Activated T-helper 2 cell treated with anti-CD3 and anti-CD28 coated beads, Interferon-gamma antibody, Interleukin-2, Interleukin-4, amounts not matched to agents 10 μg/mL and 5 μg/mL and 100 μg/mL, durations not matched to agents 14 hours and 24 hours and 36 hours (primary cell): ENCODE measurements around the gene ELP4. TPM values are rescaled to one million over a fixed set of nuclear protein-coding genes. Genes with fewer than 3 reads are reported as not detected.
"Not testable (repeated sequence)": the region's sequence is repeated elsewhere in the genome, so short reads cannot be mapped to it uniquely, and the experiment has no call there.

Experiments
- DNase-seq: peaks from one replicate; pipeline ENCODE4 v3.0.0; 2021; ENCODE audit warnings: low spot score
- H3K27ac Mint-ChIP-seq: one replicate; pipeline ENCODE4 v1.8.0; 2021; ENCODE audit warnings: mixed read lengths
- H3K27me3 Mint-ChIP-seq: one replicate; pipeline ENCODE4 v1.8.0; 2021; ENCODE audit warnings: low read depth, mixed read lengths
- H3K36me3 Mint-ChIP-seq: one replicate; pipeline ENCODE4 v1.8.0; 2021; ENCODE audit warnings: low read depth, mixed read lengths
- H3K4me1 Mint-ChIP-seq: one replicate; pipeline ENCODE4 v1.8.0; 2021; ENCODE audit warnings: low read depth, mixed read lengths
- H3K4me3 Mint-ChIP-seq: one replicate; pipeline ENCODE4 v1.8.0; 2021; ENCODE audit warnings: low read depth, mild to moderate bottlenecking, moderate library complexity, mixed read lengths
- H3K9me3 Mint-ChIP-seq: one replicate; pipeline ENCODE4 v1.8.0; 2021; ENCODE audit warnings: mixed read lengths
- intact Hi-C: fragments of 100-400 bp; cut with micrococcal nuclease; formaldehyde crosslinking; loops from one replicate; pipeline ENCODE4 v1.15.1; 2023
- total RNA-seq: library from RNA; stranded (reverse); gene quantifications from 2 replicates; pipeline ENCODE4 v1.2.3, GENCODE V29; 2022

The ELP4 gene
- total RNA-seq, 1 donor from 2014 or later, result 18.6 TPM

DNA sequence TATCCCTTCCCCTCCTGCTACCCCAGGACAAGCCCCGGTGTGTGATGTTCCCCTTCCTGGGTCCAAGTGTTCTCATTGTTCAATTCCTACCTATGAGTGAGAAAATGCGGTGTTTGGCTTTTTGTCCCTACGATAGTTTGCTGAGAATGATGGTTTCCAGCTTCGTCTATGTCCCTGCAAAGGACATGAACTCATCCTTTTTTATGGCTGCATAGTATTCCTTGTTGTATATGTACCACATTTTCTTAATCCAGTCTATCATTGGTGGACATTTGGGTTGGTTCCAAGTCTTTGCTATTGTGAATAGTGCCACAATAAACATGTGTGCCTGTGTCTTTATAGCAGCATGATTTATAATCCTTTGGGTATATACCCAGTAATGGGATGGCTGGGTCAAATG is 55.0 kb downstream of the ELP4 start:
- H3K9me3 Mint-ChIP-seq, intact Hi-C loops: not testable (repeated sequence)

DNA sequence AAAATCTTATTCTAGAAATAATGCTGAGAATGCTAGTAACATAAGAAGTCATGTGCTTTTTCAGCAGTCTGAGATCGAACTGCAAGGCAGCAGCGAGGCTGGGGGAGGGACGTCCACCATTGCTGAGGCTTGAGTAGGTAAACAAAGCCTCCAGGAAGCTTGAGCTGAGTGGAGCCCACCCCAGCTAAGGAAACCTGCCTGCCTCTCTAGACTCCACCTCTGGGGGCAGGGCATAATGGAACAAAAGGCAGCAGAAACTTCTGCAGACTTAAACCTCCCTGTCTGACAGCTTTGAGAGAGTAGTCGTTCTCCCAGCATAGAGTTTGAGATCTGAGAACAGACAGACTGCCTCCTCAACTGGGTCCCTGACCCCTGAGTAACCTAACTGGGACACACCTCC is 64.6 kb downstream of the ELP4 start:
- H3K27me3 Mint-ChIP-seq, H3K4me1 Mint-ChIP-seq, intact Hi-C loops, H3K27ac Mint-ChIP-seq, DNase-seq, H3K36me3 Mint-ChIP-seq, H3K4me3 Mint-ChIP-seq: not testable (repeated sequence)
- peaks cover 33% of the 10 kb centered on the region for H3K9me3 Mint-ChIP-seq

More for the DNA sequence above, 55.0 kb downstream of the ELP4 start:
- not testable (repeated sequence) for H3K36me3 Mint-ChIP-seq, H3K4me1 Mint-ChIP-seq, H3K27ac Mint-ChIP-seq, H3K27me3 Mint-ChIP-seq, DNase-seq, H3K4me3 Mint-ChIP-seq

DNA sequence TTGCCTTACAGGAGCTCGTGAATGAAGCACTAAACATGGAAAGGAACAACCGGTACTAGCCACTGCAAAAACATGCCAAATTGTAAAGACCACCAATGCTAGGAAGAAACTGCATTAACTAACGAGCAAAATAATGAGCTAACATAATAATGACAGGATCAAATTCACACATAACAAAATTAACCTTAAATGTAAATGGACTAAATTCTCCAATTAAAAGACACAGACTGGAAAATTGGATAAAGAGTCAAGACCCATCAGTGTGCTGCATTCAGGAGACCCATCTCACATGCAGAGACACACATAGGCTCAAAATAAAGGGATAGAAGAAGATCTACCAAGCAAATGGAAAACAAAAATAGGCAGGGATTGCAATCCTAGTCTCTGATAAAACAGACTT is 66.2 kb downstream of the ELP4 start:
- H3K4me1 Mint-ChIP-seq, intact Hi-C loops, H3K36me3 Mint-ChIP-seq, H3K27me3 Mint-ChIP-seq, H3K4me3 Mint-ChIP-seq, H3K27ac Mint-ChIP-seq, DNase-seq: not testable (repeated sequence)
- H3K9me3 Mint-ChIP-seq, result peaks cover 24% of the 10 kb centered on the region

DNA sequence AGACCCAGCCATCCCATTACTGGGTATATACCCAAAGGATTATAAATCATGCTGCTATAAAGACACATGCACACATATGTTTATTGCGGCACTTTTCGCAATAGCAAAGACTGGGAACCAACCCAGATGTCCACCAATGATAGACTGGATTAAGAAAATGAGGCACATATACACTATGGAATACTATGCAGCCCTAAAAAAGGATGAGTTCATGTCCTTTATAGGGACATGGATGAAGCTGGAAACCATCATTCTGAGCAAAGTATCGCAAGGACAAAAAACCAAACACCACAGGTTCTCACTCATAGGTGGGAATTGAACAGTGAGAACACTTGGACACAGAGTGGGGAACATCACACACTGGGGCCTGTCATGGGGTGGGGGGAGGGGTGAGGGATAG is 69.8 kb downstream of the ELP4 start:
- H3K27me3 Mint-ChIP-seq, H3K4me1 Mint-ChIP-seq, H3K27ac Mint-ChIP-seq, intact Hi-C loops, DNase-seq, H3K36me3 Mint-ChIP-seq, H3K4me3 Mint-ChIP-seq: not testable (repeated sequence)
- H3K9me3 Mint-ChIP-seq, result peaks cover 24% of the 10 kb centered on the region

DNA sequence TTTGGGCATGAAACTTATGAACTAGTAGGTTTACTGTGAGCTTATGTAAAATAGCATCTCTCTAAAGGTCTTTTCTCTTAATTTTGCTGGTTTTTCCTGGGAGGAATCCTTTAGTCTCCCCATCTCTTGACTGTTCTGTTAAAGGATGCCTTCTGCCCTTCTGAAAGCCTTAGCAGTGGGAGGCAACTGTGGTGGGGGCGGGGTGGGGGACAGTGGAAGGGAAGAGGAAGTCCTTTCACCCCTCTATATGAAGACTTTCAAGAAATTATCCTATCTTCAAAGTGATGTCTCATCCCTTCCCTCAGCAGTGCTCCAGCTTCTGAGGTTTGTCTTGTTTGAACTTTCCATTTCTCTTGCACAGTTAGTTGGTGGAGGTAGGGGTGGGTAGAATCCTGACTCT is 73.1 kb downstream of the ELP4 start:
- no peaks in the 10 kb centered on the region for H3K27me3 Mint-ChIP-seq

DNA sequence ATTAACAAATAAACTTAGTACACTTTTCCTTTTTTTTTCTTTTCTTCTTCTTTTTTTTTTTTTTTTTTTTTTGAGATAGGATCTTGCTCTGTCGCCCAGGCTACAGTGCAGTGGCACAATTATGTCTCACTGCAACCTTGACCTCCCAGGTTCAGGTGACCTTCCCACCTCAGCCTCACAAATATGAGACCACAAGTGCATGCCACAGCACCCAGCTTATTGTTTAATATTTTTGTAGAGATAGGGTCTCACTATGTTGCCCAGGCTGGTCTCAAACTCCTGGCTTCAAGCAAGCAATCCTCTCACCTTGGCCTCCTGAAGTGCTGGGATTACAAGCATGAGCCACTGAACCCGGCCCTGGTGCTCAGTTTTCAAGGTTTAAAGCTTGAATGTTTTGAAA is 88.9 kb downstream of the ELP4 start:
- Mint-ChIP-seq H3K4me1 (no peaks in the 10 kb centered on the region), H3K4me3 (no peak overlapping the region), H3K27ac (no peak overlapping the region)

More for the DNA sequence above, 73.1 kb downstream of the ELP4 start:
- H3K4me3 Mint-ChIP-seq, result no peak overlapping the region
- intact Hi-C loops, result no loop called here
- H3K4me1 Mint-ChIP-seq, result no peaks in the 10 kb centered on the region
- no peaks in the 10 kb centered on the region for H3K36me3 Mint-ChIP-seq
- no peaks in the 10 kb centered on the region for H3K9me3 Mint-ChIP-seq
- no peak for DNase-seq
- no peak overlapping the region for H3K27ac Mint-ChIP-seq

DNA sequence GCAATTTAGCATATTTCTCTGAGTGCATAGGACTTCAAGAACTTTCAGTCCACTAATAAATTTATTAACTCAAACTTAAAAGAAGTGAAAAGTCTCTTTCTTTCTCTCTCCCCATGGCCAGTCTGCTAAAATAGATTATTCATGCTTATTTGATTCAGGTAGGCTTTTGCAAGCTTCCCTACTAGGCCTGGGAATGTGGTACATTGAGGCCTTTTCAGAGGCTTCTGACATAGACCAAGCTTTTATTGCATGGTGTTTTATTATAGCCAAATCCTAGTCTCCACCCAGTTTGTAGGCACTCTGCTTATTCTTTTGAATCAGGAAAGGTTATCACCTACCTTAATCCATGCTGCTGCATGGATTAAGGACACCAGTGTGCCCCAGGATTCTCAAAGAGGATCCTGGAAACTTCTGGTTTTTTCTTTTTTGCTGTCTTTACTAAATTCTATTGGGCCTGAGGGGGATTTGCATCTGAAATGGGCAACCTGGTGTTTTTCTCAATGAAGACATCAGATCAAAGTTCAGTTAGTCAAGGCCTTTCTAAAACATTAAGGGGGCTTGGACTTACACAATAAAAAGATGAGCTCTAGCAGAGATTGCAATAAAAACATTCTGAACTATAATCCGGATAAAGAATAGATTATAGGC is 92.2 kb downstream of the ELP4 start:
- Mint-ChIP-seq H3K4me1 (no peaks in the 10 kb centered on the region), H3K27me3 (no peaks in the 10 kb centered on the region), H3K4me3 (no peak overlapping the region), H3K27ac (no peak overlapping the region), H3K9me3 (no peaks in the 10 kb centered on the region), H3K36me3 (no peaks in the 10 kb centered on the region)
- intact Hi-C loops, result no loop called here
- DNase-seq, result no peak

More for the DNA sequence above, 88.9 kb downstream of the ELP4 start:
- H3K27me3 Mint-ChIP-seq, result no peaks in the 10 kb centered on the region
- no peak for DNase-seq
- H3K36me3 Mint-ChIP-seq, result no peaks in the 10 kb centered on the region
- H3K9me3 Mint-ChIP-seq, result no peaks in the 10 kb centered on the region
- intact Hi-C loops, result no loop called here

DNA sequence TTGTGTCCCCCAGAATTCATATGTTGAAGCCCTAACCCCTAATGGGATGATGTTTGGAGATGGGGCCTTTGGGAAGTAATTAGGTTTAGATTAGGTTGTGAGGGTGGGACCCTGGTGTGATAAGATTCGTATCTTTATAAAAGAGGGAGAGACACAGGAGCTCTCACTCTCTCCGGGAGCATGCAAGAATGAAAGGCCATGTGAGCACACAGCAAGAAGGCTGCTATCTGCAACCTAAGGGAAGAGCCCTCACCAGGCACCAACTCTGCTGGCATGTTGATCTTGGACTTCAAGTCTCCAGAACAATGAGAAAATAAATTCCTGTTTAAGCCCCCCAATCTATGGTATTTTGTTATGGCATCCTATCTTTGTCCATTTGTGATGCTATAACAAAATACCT is 97.3 kb downstream of the ELP4 start:
- Mint-ChIP-seq H3K4me1 (no peaks in the 10 kb centered on the region), H3K27ac (no peak overlapping the region), H3K9me3 (no peaks in the 10 kb centered on the region), H3K36me3 (no peaks in the 10 kb centered on the region), H3K4me3 (no peak overlapping the region), H3K27me3 (no peaks in the 10 kb centered on the region)
- intact Hi-C loops, result no loop called here
- no peak for DNase-seq

DNA sequence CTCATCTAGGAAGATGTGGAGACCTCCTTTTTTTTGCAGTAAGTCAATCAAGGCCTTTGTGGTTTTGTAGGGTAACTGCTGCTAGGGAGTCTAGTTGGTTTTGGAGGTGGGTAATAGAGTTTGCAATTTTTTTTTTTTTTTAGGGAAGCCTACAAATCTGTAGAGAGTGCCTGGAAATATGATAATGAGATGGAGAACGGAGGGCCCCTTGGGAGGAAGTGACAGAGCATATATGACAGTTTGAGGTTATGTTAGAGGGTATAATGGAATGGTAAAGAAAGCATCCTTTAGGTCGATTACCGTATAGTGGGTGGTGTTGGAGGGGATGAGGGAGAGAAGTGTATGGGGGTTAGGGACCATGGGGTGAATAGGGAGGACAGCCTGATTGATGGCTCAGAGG is 98.3 kb downstream of the ELP4 start:
- intact Hi-C loops, result no loop called here
- H3K27me3 Mint-ChIP-seq, result no peaks in the 10 kb centered on the region
- no peaks in the 10 kb centered on the region for H3K36me3 Mint-ChIP-seq
- no peaks in the 10 kb centered on the region for H3K9me3 Mint-ChIP-seq
- no peak overlapping the region for H3K27ac Mint-ChIP-seq
- no peak overlapping the region for H3K4me3 Mint-ChIP-seq
- no peak for DNase-seq
- no peaks in the 10 kb centered on the region for H3K4me1 Mint-ChIP-seq

DNA sequence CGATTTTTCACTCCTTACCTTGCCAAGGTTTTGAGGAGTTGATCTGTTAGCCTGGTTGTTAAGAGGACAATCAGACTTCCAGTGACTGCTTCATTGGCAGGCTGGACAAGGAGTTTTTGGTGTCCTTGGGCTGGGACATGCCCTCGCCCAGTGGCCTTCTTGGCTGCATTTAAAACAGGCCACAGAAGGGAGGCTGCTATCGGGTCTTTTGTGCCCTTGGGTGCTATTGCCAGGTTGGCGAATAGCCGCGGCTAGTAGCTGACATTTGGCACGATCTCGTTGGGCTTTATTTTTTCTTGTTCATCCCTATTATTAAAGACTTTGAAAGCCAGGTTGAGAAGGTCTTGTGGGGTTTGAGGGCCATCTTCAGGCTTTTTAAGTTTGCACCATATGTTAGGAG is 99.4 kb downstream of the ELP4 start:
- DNase-seq, result no peak
- intact Hi-C loops, result no loop called here
- no peaks in the 10 kb centered on the region for H3K9me3 Mint-ChIP-seq
- H3K4me3 Mint-ChIP-seq, result no peak overlapping the region
- no peaks in the 10 kb centered on the region for H3K36me3 Mint-ChIP-seq
- H3K4me1 Mint-ChIP-seq, result no peaks in the 10 kb centered on the region
- no peak overlapping the region for H3K27ac Mint-ChIP-seq
- no peaks in the 10 kb centered on the region for H3K27me3 Mint-ChIP-seq

DNA sequence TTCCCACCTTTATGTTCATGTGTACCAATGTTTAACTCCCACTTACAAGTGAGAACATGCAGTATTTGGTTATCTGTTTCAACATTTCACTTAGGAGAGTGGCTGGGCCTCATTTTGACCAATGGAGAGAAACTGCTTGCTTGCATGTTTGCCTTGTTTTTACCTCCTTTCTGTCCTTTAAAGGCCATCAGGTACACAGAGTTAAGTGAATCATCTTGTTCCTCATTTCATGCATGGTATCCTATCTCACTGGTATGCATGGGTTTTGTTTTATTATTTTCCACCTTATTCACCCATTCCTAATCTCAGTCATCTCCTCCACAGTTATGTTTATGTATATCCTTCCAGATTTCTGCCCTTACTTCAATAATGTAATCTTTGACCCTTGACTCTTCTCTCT is 101.0 kb downstream of the ELP4 start:
- H3K27ac Mint-ChIP-seq, result no peak overlapping the region
- no peaks in the 10 kb centered on the region for H3K4me1 Mint-ChIP-seq
- H3K9me3 Mint-ChIP-seq, result no peaks in the 10 kb centered on the region
- H3K36me3 Mint-ChIP-seq, result no peaks in the 10 kb centered on the region
- intact Hi-C loops, result no loop called here
- DNase-seq, result no peak
- no peaks in the 10 kb centered on the region for H3K27me3 Mint-ChIP-seq
- no peak overlapping the region for H3K4me3 Mint-ChIP-seq

DNA sequence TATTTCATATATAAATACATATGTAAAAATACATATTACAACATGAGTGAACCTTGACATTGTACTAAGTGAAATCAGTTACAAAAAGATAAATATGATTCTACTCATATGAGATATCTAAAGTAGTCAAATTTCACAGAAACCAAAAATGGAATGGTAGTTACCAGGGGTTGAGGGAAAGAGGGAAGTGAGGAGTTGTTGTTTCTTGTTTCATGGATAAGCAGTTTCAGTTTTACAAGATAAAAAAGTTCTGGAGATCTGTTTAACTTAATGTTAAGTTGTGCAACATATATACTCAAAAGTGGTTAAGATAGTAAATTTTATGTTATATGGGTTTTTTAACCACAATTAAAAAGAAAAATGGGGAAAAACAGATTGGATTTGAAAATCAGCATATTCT is 107.7 kb downstream of the ELP4 start:
- Mint-ChIP-seq H3K36me3 (no peaks in the 10 kb centered on the region), H3K4me1 (peaks cover 8% of the 10 kb centered on the region), H3K4me3 (no peak overlapping the region), H3K9me3 (no peaks in the 10 kb centered on the region), H3K27me3 (no peaks in the 10 kb centered on the region), H3K27ac (no peak overlapping the region)
- intact Hi-C loops, result no loop called here
- no peak for DNase-seq

DNA sequence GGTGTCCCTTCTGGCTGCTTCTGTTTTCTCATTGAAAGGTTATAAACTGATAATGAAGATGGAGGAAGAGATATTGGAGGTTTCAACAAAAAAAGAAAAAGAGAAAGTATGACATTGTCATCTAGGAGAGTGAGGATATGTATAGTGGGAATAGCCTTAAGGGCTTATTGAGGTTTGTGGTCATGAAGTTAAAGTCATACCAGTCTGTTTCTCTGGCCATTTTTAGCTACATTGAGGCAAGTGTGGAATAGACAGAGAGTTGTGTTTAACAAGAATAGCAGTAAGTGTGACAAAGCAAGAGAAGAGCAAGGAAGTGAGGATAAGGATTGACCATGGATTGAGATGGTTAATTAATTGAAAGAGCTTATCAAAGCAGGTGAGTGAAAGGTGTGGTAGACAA is 110.4 kb downstream of the ELP4 start:
- Mint-ChIP-seq H3K27me3 (no peaks in the 10 kb centered on the region), H3K4me1 (peaks cover 8% of the 10 kb centered on the region), H3K9me3 (no peaks in the 10 kb centered on the region), H3K36me3 (no peaks in the 10 kb centered on the region), H3K4me3 (no peak overlapping the region), H3K27ac (no peak overlapping the region)
- intact Hi-C loops, result no loop called here
- DNase-seq, result no peak

DNA sequence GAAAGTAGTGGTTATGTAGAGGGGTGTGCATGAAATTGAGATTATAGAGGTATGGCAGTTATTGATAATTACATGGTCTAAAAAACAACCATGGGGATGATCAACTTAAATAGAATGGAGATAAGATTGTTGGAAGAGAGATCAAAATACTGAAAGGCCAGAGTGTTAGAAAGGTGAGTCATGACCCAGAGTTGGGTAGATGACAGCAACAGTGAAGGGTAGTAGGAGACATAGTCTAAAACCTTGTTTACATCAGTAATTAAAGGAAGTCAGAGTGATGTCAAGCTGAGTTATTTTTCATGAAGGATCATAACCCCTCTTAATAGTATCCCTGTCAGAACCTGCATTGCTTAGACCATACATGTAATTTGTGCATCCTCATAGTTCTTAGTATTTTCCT is 110.9 kb downstream of the ELP4 start:
- intact Hi-C loops, result no loop called here
- DNase-seq, result no peak
- H3K4me1 Mint-ChIP-seq, result peaks cover 8% of the 10 kb centered on the region
- no peaks in the 10 kb centered on the region for H3K9me3 Mint-ChIP-seq
- no peak overlapping the region for H3K27ac Mint-ChIP-seq
- H3K36me3 Mint-ChIP-seq, result no peaks in the 10 kb centered on the region
- H3K4me3 Mint-ChIP-seq, result no peak overlapping the region
- no peaks in the 10 kb centered on the region for H3K27me3 Mint-ChIP-seq
